ENCODE results near the gene DDX54. TPM values are rescaled to one million over a fixed set of nuclear protein-coding genes. Genes with fewer than 3 reads are reported as not detected.

The DDX54 gene
- total and polyA plus RNA-seq, 2 of the 8 experiments (the other 6 are each of a cell fraction or from before 2014, with no cell fraction given), result 64.9 to 113 TPM

- Histone ChIP-seq H3K56ac (replicated peaks; ENCODE audit: insufficient read length, low read depth, low read length) (no peak overlapping the region), H4K5ac (ENCODE audit: insufficient read length, low read depth, low read length) (no peak overlapping the region), H3K23me2 (ENCODE audit: low read depth, low read length) (peaks cover 12% of the 10 kb centered on the region; the same call in 1 of the 2 replicates), H4K8ac (ENCODE audit: extremely low read depth, insufficient read depth, low read length) (no peak overlapping the region), H3K36me3 (ENCODE audit: control insufficient read depth in 2 of 4, insufficient read depth in 4 of 4, low read length in 3 of 4) (no peaks in the 10 kb centered on the region), H3K4me2 (ENCODE audit: insufficient read depth in 1 of 2, low read depth in 2 of 2, low read length in 2 of 2) (peak overlapping the region in 1 of 2 experiments; percentile 75; a peak in 2 of 4 replicates), H3K23ac (ENCODE audit: insufficient read length) (no peak overlapping the region), H2BK20ac (ENCODE audit: low read length) (no peak overlapping the region), H3K27ac (ENCODE audit: low read depth, low read length) (no peak overlapping the region), H4K91ac (replicated peaks; ENCODE audit: insufficient read length, low read length) (no peak overlapping the region), H3K4me1 (replicated peaks in 1 of 4; ENCODE audit: control insufficient read depth in 3 of 4, insufficient read depth in 4 of 4, low read length in 3 of 4) (peaks cover 0 to 13% (median 10%) of the 10 kb centered on the region in 4 experiments; a peak in 6 of 7 replicates), H3K27me3 (replicated peaks in 1 of 4; ENCODE audit: control insufficient read depth in 3 of 4, extremely low read depth in 1 of 4, insufficient read depth in 3 of 4, low read length in 3 of 4) (peaks cover 0 to 13% (median 6%) of the 10 kb centered on the region in 4 experiments; a peak in 5 of 7 replicates), H3K9me3 (ENCODE audit: insufficient read depth in 2 of 2, low read depth in 1 of 2, low read length in 1 of 2) (no peaks in the 10 kb centered on the region), H3K4ac (replicated peaks; ENCODE audit: insufficient read length, low read depth, low read length) (no peak overlapping the region), H2AK5ac (ENCODE audit: low read depth, low read length) (no peak overlapping the region), H3K14ac (ENCODE audit: insufficient read length) (no peak overlapping the region), H3K4me3 (ENCODE audit: extremely low read depth in 1 of 4, insufficient read depth in 2 of 4, low read depth in 3 of 4, low read length in 4 of 4) (no peak overlapping the region), H2AFZ (ENCODE audit: low read length) (no peak overlapping the region), H2BK12ac (ENCODE audit: low read depth, low read length) (no peak overlapping the region), H2BK15ac (ENCODE audit: low read length) (no peak overlapping the region), H3K79me2 (ENCODE audit: control insufficient read depth in 1 of 2, insufficient read depth in 2 of 2, low read length in 2 of 2) (no peaks in the 10 kb centered on the region), H2BK5ac (ENCODE audit: low read depth, low read length) (no peak overlapping the region), H3K9ac (replicated peaks in 1 of 4; ENCODE audit: extremely low read depth in 1 of 4, low read depth in 3 of 4, low read length in 3 of 4) (no peak overlapping the region), H3K79me1 (ENCODE audit: low read depth, low read length) (no peaks in the 10 kb centered on the region), H4K20me1 (replicated peaks in 1 of 2; ENCODE audit: control insufficient read depth in 1 of 2, insufficient read depth in 2 of 2, low read length in 2 of 2) (peaks cover 0 to 7% of the 10 kb centered on the region in 2 experiments), H3K18ac (ENCODE audit: extremely low read depth, low read length) (no peak overlapping the region), H2BK120ac (replicated peaks; ENCODE audit: low read depth, low read length) (no peak overlapping the region)
- ChIA-PET POLR2A (ENCODE audit: partially characterized antibody) (interaction anchor here (1.2 to 5.9 kb wide), 7 partner anchors 11 to 88 kb away, joined by 3 to 35 read pairs (median 4); no protein-coding TSS in a partner anchor), CTCF (ENCODE audit: partially characterized antibody) (interaction anchor here (0.7 to 7.8 kb wide), 20 partner anchors 9 to 216 kb away, joined by 3 to 67 read pairs (median 6); partner anchors contain the start of gene CFAP73)
- no peak for FAIRE-seq
- no peak for DNase-seq (ENCODE audit: low read depth in 1 of 2, low spot score in 2 of 2)
- WGBS, 2 experiments (ENCODE audit: extremely low coverage in 1 of 2, insufficient coverage in 1 of 2, insufficient read length in 1 of 2, insufficient replicate concordance in 2 of 2, low coverage in 1 of 2, low lambda C conversion rate in 2 of 2, missing lambda C conversion rate in 1 of 2), result 92% methylated on average over 2 of the region's 2 CpGs; no CpG with 5 or more reads in 1 of the 2 experiments
- TF ChIP-seq BACH1 (IDR thresholded peaks at IDR 0.05; ENCODE audit: low read length), result no peak
- no peak for TF ChIP-seq ATF2 (IDR thresholded peaks at IDR 0.05; ENCODE audit: low read length)
- no peak for TF ChIP-seq BRCA1 (IDR thresholded peaks at IDR 0.05; ENCODE audit: low read depth, low read length)
- TF ChIP-seq KDM4A (IDR thresholded peaks at IDR 0.05; ENCODE audit: low read depth, low read length, severe bottlenecking), result no peak
- TF ChIP-seq YY1 (IDR thresholded peaks at IDR 0.05; ENCODE audit: low read depth, low read length), result no peak
- TF ChIP-seq KDM1A (IDR thresholded peaks at IDR 0.05; ENCODE audit: borderline replicate concordance, low read length), result no peak
- no peak for TF ChIP-seq SP4 (IDR thresholded peaks at IDR 0.05; ENCODE audit: low read length)
- no peak for TF ChIP-seq RFX5 (IDR thresholded peaks at IDR 0.05; ENCODE audit: borderline replicate concordance, low read depth, low read length)
- no peak for TF ChIP-seq SP1 (IDR thresholded peaks at IDR 0.05; ENCODE audit: low read depth, low read length)
- TF ChIP-seq MAFK (IDR thresholded peaks at IDR 0.05; ENCODE audit: low read depth, low read length), result no peak
- TF ChIP-seq GABPA (IDR thresholded peaks at IDR 0.05; ENCODE audit: borderline replicate concordance, insufficient read depth, low read length), result no peak
- no peak for TF ChIP-seq NANOG (IDR thresholded peaks at IDR 0.05; ENCODE audit: insufficient read depth, low read depth, low read length, poor library complexity, severe bottlenecking)
Measured at GRCh38 chr12:113134071-113134470, 51.2 kb downstream of the DDX54 start.
